ENCODE measurements around the gene GOLIM4. TPM values are rescaled to one million over a fixed set of nuclear protein-coding genes. Genes with fewer than 3 reads are reported as not detected.
A peak's percentile ranks its signal among the peaks of the same experiment; 100 is the strongest.

GOLIM4 gene
- total RNA-seq, 1 donor from 2014 or later: 26.1 TPM

DNA sequence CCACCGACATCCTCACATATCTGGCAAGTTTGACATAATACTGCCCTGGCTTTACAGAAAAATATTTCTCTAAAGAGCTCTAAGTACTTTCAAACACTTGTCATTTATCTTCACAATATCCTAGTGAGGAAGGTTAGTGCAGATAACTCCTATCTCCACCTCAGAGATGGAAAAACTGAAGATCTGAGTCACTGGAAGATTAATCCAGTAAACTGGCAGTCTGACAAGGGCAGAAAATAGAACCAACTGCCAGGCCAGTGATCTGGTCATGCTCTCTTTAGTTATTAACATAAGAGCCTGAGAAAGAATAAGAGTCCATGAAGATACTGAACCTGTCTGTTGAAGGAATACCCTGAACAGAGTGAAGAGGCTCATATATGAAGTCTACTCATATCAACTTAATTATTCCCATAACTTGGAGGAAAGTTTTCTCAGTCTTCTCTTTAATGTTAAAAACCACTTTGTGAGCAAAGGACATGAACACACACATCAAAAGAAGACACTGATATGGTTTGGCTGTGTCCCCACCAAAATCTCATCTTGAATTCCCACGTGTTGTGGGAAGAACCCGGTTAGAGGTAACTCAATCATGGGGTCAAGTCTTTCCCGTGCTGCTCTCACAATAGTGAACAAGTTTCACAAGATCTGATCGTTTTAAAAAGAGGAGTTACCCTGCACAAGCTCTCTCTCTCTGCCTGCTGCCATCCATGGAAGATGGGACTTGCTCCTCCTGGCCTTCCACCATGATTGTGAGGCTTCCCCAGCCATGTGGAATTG, 61.4 kb downstream of the GOLIM4 start:
- no peaks in the 10 kb centered on the region for H3K27me3 ChIP-seq (ENCODE audit: control insufficient read depth, insufficient read depth, low read length)
- H3K4me3 ChIP-seq (ENCODE audit: low read depth, low read length): no peak overlapping the region
- FAIRE-seq (no peak), DNase-seq (ENCODE audit: low read depth) (peak; percentile 15)
- TF ChIP-seq, protein P1, sequence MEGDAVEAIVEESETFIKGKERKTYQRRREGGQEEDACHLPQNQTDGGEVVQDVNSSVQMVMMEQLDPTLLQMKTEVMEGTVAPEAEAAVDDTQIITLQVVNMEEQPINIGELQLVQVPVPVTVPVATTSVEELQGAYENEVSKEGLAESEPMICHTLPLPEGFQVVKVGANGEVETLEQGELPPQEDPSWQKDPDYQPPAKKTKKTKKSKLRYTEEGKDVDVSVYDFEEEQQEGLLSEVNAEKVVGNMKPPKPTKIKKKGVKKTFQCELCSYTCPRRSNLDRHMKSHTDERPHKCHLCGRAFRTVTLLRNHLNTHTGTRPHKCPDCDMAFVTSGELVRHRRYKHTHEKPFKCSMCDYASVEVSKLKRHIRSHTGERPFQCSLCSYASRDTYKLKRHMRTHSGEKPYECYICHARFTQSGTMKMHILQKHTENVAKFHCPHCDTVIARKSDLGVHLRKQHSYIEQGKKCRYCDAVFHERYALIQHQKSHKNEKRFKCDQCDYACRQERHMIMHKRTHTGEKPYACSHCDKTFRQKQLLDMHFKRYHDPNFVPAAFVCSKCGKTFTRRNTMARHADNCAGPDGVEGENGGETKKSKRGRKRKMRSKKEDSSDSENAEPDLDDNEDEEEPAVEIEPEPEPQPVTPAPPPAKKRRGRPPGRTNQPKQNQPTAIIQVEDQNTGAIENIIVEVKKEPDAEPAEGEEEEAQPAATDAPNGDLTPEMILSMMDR (IDR thresholded peaks at IDR 0.05; ENCODE audit: insufficient read depth, low read length, severe bottlenecking): no peak
- H3K36me3 ChIP-seq (ENCODE audit: control insufficient read depth, insufficient read depth, low read length): peaks cover 10% of the 10 kb centered on the region

DNA sequence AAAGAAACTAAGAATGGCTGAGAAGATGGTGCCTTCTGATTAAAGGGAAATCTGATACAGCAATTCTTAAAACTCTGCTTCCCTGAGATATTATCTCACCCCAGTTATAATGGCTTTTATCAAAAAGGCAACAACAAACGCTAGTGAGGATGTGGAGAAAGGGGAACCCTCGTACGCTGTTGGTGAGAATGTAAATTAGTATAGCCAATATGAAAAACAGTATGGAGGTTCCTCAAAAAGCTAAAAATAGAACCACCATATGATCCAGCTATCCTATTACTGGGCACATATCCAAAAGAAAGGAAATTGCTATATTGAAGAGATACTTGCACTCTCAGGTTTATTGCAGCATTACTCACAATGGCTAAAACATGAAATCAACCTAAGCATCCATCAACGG, 65.1 kb downstream of the GOLIM4 start:
- DNase-seq (ENCODE audit: low read depth): no peak
- Histone ChIP-seq H3K27me3 (ENCODE audit: control insufficient read depth, insufficient read depth, low read length) (no peaks in the 10 kb centered on the region), H3K4me3 (ENCODE audit: low read depth, low read length) (no peak overlapping the region), H3K36me3 (ENCODE audit: control insufficient read depth, insufficient read depth, low read length) (peaks cover 6% of the 10 kb centered on the region)
- TF ChIP-seq, protein P1 (IDR thresholded peaks at IDR 0.05; ENCODE audit: insufficient read depth, low read length, severe bottlenecking): no peak
- no peak for FAIRE-seq

DNA sequence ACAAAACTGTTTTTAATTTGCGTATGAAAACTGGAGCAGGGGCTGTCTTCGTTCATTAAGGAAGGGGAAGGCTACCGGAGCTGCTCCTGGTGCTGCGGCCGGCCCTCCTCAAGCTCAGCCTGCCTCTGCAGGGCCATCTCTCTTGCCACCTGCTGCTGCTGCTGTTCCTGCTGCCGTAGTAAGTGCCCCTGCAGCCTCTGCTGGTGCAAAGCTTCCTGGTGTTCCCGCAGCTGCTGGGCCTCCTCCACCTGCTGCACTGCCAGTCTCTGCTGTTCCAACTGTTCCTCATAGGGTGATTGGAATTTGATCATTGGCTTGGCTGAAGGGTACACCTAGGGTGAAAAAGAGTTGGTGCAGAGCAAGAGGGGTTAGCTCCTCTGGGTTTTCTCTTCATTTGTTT, 66.0 kb downstream of the GOLIM4 start:
- H3K27me3 ChIP-seq (ENCODE audit: control insufficient read depth, insufficient read depth, low read length): no peaks in the 10 kb centered on the region
- TF ChIP-seq, protein P1 (IDR thresholded peaks at IDR 0.05; ENCODE audit: insufficient read depth, low read length, severe bottlenecking): no peak
- H3K4me3 ChIP-seq (ENCODE audit: low read depth, low read length): no peak overlapping the region
- FAIRE-seq (no peak), DNase-seq (ENCODE audit: low read depth) (no peak)
- peaks cover 7% of the 10 kb centered on the region for H3K36me3 ChIP-seq (ENCODE audit: control insufficient read depth, insufficient read depth, low read length)

DNA sequence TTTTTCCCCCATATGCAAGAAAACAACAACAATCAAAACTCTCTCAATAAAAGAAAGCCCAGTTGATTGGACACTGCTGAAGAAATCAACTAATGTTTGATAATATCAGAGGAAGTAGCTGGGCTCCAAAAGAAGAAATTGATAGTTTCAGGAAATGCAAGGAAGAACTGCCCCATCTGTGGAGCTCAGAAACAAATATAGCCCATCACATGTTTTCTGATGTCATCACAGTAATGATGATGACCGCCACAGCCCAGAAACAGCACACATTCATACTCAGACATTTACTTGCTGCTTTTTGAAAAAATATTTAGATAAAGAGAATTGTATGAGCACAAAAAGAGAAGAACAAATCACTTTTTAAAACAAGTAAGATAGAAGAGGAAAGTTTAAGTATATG, 67.6 kb downstream of the GOLIM4 start:
- Histone ChIP-seq H3K27me3 (ENCODE audit: control insufficient read depth, insufficient read depth, low read length) (no peaks in the 10 kb centered on the region), H3K4me3 (ENCODE audit: low read depth, low read length) (no peak overlapping the region), H3K36me3 (ENCODE audit: control insufficient read depth, insufficient read depth, low read length) (peaks cover 10% of the 10 kb centered on the region)
- DNase-seq (ENCODE audit: low read depth) (no peak), FAIRE-seq (no peak)
- TF ChIP-seq, protein P1 (IDR thresholded peaks at IDR 0.05; ENCODE audit: insufficient read depth, low read length, severe bottlenecking): no peak

DNA sequence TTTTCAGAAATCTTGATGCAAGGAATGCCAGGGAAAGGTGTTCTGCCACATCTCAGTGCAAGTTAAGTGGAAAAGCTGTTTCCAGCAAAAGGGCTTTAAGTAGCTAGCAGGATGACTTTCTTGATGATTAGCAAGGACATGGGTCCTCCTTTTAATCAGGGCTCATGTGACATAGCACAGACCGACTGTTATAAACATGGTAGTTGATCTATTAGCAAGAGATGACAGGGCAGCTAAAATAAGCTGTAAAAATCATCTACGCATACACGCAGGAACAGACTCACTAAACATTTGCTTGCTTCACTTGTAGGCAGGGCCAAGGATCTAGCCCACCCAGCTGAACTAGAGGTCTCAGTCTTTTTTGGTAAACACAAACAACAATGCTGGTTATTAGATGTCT, 69.0 kb downstream of the GOLIM4 start:
- Histone ChIP-seq H3K4me3 (ENCODE audit: low read depth, low read length) (no peak overlapping the region), H3K27me3 (ENCODE audit: control insufficient read depth, insufficient read depth, low read length) (no peaks in the 10 kb centered on the region), H3K36me3 (ENCODE audit: control insufficient read depth, insufficient read depth, low read length) (peaks cover 11% of the 10 kb centered on the region)
- DNase-seq (ENCODE audit: low read depth): no peak
- TF ChIP-seq, protein P1 (IDR thresholded peaks at IDR 0.05; ENCODE audit: insufficient read depth, low read length, severe bottlenecking): no peak
- FAIRE-seq: no peak

DNA sequence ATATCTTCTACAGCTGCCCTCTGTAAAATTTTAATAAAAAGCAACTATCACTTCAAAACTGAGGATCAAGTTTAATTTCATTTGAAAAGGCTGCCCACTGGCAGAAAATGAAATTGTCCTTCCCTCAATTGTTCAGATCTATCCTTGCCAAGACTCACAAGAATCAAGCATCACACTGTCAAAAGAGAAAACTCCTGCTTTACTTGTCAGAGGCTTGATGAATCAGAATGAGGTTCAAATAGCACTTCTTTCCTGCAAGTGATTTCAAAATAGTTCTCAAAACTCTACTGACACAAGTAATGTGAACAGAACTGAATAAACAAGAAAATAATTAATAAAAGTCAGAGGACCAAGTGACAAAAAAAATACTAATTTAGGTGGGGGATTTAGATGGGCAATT, 70.6 kb downstream of the GOLIM4 start:
- peak; percentile 30 for DNase-seq (ENCODE audit: low read depth)
- TF ChIP-seq, protein P1 (IDR thresholded peaks at IDR 0.05; ENCODE audit: insufficient read depth, low read length, severe bottlenecking): no peak
- no peak for FAIRE-seq
- H3K4me3 ChIP-seq (ENCODE audit: low read depth, low read length): no peak overlapping the region
- H3K36me3 ChIP-seq (ENCODE audit: control insufficient read depth, insufficient read depth, low read length): peaks cover 11% of the 10 kb centered on the region
- H3K27me3 ChIP-seq (ENCODE audit: control insufficient read depth, insufficient read depth, low read length): no peaks in the 10 kb centered on the region
